NOMO-1 (cell line): ENCODE measurements around the gene GPR84.
"Not testable (repeated sequence)": the region's sequence is repeated elsewhere in the genome, so short reads cannot be mapped to it uniquely, and the experiment has no call there.

Experiments
- DNase-seq, 2 experiments: peaks; one replicate each; lab custom pipeline; 2025; ENCODE audit not compliant: unreplicated experiment in 2 of 2; lab: John Stamatoyannopoulos, UW

The GPR84 gene

DNA sequence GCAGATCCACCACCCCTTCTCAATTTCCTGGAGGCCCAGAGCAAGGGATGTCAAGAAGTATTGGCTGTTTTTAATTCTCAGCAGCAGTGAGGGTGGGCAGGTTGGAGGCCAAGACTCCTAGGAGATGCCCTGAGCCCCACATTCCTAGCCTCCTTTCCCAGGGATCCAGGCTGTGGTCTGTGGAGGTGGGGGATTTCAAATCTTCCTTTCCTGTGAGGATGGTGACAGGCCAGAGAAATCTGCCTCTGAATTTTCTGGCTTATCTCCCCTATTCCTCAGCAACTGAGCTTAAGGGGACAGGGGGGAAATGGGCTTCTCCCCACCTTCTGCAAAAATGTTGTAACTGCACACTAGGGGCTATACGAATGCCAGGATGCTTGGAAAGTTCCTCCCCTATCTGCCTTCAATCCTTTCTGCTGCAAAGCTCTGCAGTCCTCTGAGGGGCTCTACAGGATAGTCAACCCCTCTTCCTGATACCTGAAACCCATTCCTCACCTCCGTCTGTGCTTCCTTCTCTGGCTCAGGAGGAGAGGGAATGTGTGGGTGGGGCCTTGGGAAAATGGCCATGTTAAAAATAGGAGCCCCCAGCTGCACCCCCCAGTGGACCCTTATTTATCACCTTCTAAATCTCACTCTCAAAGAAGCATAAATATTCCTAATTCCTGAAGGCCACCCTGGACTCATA, 6.6 kb downstream of the GPR84 start:
- no peak for DNase-seq

GRCh38 chr12:54356951-54357356, 7.3 kb downstream of the GPR84 start:
- no peak for DNase-seq

- DNase-seq = no peak
These were observed 8.1 kb downstream of the GPR84 start for GRCh38 chr12:54356228-54356627.

GRCh38 chr12:54355104-54355815, 9.0 kb downstream of the GPR84 start:
- no peak for DNase-seq

- not testable (repeated sequence) for DNase-seq
These were observed 10.0 kb downstream of the GPR84 start for GRCh38 chr12:54354271-54354670.

DNA sequence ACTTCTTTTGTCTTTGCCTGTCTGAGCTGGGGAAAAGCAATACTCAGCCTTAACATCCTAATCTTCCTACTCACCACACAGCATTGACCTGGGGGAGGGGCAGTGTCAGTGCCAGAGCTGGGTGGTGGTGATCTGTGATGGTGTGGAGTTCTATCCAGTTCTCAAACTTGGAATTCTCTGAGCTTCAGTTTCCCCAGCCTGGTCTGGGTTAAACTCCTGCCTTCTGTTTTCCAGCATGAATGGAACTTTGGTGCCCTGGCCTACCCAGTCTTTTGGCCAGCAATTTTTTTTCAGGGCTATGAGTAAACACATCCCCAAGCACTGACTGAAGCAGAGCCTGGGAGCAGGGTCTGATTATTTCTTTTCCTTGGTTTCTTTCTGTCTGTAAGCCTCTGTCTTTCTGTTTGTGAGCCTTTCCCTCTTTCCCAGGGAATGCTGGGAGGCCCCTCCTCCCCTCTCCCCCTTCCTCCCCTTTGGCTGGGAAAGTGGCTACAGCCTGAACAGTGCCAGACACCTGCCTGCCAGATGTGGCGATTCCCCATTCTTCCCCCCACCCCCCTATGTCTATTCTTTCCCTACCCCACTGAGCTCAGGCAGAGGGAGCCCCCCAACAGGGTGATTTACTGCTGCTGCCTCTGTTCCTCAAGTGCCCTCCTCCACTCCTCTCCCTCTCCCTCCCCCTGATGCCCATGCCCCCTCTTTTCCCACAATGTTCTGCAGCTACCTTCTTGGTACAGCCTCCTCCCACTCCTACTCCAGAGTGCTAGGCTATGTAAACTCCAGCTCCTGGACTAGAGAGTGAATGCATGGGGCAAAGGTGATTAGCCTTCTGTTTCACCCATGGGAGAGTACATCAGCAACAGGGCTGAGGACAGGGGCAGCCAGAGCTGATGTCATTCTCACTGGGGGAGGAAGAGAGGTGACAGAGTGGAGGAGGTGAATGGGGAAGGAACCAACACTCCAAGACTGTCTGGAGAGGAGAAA, 11.1 kb downstream of the GPR84 start:
- no peak for DNase-seq

- DNase-seq = no peak
These were observed 12.2 kb downstream of the GPR84 start for GRCh38 chr12:54352022-54352531.

GRCh38 chr12:54351341-54351740, 12.9 kb downstream of the GPR84 start:
- no peak for DNase-seq

DNA sequence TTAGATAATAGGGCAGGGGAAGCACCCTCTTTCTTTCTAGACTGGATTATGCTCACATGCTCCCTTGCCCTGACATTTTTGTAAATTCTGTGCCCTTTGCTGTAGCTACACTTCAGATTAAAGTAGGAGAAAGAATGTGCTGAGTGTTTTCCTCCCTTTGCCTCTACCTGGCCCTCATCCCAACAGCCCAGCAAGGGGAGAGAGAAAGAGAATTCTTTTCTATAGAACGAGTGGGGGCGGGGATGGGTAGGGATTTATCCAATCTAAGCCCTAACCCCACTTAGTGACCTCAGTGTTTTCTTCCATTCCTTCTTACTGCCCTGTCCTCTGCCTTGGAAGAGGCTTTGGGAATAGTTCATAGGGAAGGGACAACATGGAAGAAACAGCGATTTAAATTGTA, 13.5 kb downstream of the GPR84 start:
- DNase-seq = no peak

GRCh38 chr12:54349679-54350078, 14.6 kb downstream of the GPR84 start:
- DNase-seq = no peak

DNA sequence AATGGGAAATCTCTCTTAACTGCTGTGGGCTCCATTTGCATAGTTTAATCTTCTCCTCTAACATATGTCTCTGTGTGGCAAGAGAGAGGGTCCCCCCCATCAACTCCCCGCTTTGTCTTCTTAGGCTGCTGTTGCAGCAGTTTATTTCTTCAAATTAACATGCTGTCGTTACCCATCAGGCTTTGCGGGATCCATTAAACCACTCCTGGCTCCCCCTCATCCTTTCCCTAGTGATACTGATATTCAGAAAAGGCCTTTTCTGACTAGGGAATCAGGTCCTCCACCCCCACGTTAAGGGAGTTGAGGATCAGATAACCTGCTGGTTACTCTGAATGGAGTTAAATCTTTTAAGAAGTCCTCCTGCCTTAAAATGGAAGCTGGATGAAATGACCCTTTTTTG, 15.2 kb downstream of the GPR84 start:
- no peak for DNase-seq

GRCh38 chr12:54341378-54342300, 22.6 kb downstream of the GPR84 start:
- no peak for DNase-seq

- DNase-seq = no peak
These were observed 23.4 kb downstream of the GPR84 start for GRCh38 chr12:54340846-54341245.

GRCh38 chr12:54338698-54339296, 25.5 kb downstream of the GPR84 start:
- no peak for DNase-seq

DNA sequence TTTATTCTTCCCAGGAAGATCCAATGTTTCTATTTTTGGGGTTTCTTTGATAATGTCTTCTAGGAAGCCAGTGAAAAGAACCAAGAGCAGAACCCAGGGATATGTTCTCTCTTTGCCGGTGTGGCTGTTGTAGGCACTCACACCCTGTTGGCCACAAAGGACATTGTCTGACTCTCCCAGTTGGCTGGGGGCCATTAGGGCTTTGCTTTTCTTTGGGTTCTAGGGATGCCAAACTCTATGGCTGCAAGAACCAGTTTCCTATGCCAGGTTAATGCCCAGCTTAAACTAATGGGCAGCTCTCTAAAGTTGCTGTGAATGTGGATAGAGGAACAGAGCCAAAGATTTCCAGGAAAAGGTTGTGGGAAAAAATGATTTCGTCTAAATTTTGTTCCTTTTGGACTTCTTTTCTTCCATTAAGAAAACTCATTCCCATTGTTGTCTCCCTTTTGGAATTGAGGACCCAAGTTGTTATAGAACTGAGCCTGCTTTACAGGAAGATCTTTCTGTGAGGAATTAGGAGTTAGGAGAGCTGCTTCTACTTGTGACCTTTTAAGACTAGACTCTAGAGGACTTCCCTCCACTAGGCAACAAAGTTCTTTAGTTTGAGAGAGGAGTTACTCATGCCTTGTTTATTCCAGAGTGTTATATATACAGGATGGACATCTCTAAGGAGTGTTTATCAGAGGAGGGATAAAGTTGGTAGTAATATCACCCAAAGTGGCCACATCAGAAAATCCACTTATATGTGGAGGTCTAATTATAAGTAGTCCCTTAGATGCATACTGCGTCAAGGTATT, 26.2 kb downstream of the GPR84 start:
- DNase-seq = no peak

DNA sequence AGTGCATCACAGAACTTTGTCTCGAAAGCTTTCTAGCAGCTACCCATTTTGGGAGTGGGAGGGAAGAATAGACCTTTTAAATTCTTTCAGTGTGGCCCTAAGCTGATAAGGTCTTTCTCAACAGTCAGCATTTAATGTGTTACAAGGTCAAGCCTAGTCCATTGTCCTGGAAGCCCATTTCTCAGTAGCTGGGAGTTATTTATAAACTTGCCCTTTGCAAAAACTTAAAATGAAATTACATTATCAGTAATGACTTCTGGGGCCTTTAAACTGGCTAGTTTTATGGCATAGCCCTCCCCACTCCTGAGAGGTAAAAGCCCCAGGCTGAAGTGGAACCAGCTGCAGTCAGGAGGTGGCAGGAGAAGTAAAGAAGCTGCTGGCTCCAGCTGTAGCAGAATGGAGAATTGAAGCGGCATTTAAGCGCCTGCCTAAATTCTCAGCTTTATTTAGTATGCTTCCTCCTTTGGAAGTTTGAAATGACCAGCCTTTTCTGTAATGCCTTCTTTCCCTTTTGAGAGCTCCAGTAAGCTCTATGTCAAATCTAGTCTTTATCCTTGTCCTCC, 26.9 kb downstream of the GPR84 start:
- DNase-seq = peak in 1 of 2 experiments; percentile 37

GRCh38 chr12:54333420-54334034, 30.8 kb downstream of the GPR84 start:
- no peak for DNase-seq

DNA sequence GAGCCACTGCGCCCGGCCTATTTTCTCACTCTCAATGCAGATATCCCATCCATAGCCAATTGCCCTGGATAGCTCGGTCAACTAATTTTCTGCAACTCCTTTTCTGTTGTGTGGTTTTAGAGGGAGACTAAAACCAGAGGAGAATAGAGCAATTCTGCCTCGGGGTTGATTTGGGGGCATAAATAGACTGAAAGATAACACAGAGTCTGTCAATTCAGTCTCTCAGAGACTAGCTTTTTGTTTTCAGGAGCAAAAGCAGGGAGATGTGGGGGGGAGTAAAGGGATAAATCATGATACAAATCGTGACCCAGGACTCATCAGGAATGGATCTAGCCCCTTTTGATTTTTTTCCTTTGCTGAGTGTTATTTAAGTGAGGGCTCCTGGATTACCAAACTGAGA, 32.8 kb downstream of the GPR84 start:
- DNase-seq = no peak
